Mucosa of gallbladder (tissue), 1 donor: ENCODE data around the gene GPR18. TPM values are rescaled to one million over a fixed set of nuclear protein-coding genes. Genes with fewer than 3 reads are reported as not detected.

ENCODE experiments used
- DNase-seq: peaks from one replicate; pipeline ENCODE4 v3.0.0-alpha.2; 2020; ENCODE audit warnings: low spot score
- total RNA-seq: library from RNA; stranded (reverse); gene quantifications from one replicate; pipeline ENCODE4 v1.2.1, GENCODE V29; 2021
- donor health status: DM: no; HTN: no; CAD: no.

Gene GPR18
- total RNA-seq, 1 donor from 2014 or later, result 0.37 TPM

DNA sequence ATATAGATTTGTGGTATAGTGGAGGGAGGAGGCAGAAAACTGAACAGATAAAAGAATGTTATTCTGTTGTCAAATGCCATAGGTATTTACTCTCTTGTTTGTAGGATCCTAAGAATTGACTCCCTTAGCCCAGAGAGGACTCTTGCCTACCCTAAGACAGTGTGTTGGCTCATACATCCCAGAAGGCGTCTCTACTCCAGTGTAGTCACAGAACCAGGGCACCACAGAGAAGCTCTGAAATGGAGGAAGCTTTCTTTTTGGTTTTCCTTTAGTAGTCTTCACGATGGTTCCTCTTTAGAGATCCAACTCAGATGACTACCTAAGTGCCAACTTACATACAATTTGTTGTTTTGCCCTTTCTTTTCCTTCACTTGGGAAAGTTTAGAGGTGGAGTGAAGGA is 35.0 kb upstream of the GPR18 start:
- DNase-seq, result no peak

DNA sequence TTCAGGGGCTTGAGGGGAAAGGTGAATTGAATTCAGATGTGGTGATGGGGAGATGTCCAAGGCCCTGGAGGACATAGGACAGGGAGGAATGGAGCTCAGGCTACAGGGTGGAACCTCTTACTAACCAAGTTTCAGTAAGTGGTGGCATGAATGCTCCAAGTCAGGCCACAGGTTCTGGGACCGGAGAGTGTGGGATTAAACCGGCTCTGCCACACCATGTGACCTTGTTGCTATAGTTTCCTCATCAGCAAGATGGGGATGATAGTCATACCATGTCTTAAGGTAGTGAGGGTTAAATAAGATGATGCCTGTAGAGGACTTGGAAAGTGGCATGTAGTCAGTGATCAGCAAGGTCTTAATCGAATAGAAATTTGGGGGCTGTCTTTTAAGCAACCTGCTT is 32.7 kb upstream of the GPR18 start:
- DNase-seq, result no peak

DNA sequence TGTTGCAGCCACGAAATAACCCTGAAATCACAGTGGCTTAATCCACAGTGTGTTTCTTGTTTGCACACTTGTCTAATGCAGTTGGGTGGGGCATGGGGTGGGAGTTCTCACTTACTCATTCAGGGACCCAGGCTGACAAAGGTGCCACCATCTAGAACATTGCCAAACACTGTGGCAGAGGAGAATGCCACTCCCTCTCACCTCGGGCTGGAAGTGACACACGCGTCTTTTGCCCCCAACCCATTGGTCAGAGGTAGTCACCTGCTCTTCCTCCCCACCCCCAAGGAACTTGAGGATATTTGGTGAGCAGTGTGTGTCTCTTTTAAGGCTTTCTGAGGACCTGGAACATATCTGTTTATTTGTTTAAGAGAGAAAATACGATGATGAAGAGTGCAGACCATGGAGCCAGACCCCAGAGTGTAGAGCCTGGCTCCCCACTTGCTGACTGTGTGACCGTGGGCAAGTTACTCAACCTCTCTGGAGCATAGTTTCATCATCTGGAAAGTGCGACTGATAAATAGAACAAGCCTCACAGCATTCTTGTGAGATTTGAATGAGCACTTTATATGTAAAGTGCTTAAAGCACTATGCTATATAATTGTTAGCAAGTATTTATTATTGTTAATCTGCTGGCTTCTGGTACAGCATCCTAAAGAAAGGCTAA is 31.6 kb upstream of the GPR18 start:
- no peak for DNase-seq

GRCh38 chr13:99289271-99289670 is 31.1 kb upstream of the GPR18 start:
- DNase-seq, result no peak

DNA sequence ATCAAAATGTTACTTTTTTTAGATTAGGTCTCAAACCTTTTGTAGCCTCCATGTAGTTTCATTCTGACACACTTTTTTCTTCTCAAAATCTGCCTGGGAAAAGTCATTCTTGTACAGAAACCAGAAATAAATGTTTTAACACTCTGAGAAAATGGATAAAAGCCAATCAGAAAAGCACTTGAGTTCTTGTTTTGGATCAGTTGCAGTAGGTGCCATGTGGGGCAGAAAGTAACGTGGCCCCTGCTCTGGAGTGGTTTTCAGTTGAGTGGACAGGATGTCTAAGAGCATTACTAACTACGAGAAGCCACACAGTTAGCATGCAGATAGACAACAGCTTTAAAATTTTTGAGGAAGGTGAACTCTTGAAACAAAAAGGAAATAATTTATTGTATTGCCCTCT is 29.9 kb upstream of the GPR18 start:
- no peak for DNase-seq

DNA sequence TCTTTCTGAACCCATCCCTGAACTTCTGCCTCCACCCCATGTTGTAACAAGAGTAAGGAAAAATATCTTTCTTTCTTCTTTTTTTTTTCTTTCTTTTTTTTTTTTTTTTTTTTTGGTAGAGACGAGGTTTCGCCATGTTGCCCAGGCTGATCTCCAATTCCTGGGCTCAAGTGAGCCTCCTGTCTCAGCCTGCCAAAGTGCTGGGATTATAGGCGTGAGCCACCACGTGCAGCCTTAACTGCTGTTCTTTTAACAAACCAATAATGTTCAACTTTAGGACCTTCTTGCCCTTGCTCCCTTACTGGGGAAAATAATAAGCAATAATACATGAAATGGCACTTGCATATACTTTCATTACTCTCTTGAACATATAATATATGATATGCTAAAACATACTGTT is 29.4 kb upstream of the GPR18 start:
- DNase-seq, result no peak

DNA sequence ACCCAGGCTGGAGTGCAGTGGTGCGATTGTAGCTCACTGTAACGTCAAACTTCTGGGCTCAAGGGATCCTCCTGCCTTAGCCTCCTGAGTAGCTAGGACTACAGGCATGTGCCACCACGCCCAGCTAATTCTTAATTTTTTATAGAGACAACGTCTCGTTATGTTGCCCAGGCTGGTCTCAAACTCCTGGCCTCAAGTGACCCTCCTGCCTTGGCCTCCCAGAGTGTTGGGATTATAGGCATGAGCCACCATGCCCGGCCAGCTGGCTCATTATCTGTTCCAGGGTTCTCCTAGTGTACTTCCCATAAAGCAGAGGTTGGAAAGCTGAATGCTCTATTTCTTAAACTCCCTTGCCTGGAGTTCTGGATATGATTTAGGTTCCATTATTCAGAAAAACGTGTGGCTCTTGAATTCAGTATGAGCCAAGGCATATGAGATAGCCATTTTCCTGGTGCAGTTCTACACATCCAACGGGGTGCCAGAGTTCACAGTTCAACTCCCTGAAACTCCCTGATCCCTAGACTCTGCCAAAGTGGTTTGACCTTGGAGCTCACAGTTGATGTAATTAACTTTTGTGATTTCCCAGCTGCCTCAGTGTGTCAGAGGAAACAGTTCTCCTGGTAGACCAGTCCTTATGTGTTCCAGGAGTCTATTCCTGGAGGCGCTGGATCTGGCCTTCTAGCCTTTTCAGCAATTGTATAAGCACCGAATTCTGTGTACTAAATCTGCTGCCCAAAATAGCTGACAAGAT is 27.4 kb upstream of the GPR18 start:
- no peak for DNase-seq

DNA sequence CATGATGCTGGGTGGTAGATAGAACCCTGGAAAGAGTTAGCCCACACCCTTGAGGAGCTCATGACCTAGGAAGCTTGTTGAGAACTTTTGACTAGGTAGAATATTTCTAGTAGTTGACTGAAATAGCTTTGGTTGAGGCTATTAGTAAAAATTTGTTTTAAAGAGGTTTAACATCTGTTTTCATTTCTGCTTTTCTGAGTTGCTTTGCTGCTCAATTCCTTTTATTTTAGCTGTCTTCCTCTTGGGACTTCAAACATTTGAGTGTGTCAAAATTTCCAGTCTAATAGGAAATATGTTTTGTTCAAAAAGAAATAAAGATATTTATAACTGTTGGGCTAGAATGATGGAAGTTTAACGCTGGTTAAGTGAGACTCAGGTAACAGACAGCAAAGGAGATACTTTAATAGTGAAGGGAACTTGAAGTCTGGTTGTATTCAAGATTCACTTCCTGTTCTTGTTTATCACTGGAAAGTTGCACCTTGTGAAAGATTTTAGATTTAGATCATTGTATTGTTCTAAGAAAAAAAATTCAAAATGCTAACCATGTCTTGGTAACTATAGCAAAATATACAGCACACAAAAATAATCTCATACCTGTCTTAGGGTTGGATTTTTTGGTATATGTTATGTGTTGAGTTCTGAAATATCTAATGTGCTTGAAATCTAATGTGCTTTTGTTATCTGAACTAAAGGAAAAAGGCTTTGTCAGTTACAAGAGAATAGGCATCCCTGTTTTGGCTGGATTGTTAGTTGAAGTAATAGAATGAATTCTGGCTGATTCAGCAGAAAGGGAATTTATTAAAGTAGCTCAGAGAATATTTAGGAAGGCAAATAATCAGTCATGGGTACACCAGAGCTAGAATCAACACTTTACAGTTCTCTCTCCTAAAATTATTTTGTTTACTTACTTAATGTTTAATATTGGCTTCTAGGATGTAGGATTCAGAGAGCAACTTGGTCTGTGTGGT is 24.4 kb upstream of the GPR18 start:
- no peak for DNase-seq

GRCh38 chr13:99281811-99282263 is 23.7 kb upstream of the GPR18 start:
- peak; percentile 51 for DNase-seq

DNA sequence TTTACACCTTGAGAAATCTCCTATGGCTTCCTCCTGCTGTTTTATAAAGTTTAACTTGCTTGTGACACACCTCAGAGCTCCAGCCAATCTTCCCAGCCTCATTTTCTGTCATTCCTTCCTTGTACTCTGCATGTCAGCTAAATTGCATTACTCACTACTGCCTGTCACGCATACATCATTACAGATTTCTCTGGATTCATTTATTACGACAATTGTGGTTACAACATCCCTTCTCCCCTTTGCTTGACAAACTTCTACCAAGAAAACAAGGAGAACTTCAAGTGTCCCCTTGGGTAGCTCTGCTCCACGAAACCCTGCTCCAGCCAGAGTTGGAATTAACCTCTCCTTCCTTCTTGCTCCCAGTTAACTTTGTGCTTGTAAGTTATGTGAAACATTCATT is 22.0 kb upstream of the GPR18 start:
- DNase-seq, result no peak

- DNase-seq, result no peak
Observed at GRCh38 chr13:99279637-99280036, 21.5 kb upstream of the GPR18 start.

DNA sequence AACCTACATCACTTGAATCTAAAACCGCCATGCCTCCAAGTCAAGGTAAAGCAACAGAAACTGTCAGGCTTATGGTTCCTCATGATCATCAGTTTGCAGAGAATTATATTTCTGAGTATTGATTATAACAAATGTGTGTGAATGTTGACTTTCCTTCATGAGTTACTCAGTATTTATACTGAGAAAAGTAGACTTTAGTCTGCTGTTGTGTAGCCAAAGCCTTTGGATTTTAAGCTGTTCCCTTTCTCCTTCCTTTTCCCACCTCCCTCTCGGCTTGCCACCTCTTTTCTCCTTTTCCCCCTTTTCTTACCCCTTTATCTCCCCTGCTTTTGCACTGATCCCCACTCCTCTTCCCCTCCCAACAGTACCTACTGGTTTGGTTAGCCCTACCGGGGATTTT is 20.7 kb upstream of the GPR18 start:
- DNase-seq, result no peak

DNA sequence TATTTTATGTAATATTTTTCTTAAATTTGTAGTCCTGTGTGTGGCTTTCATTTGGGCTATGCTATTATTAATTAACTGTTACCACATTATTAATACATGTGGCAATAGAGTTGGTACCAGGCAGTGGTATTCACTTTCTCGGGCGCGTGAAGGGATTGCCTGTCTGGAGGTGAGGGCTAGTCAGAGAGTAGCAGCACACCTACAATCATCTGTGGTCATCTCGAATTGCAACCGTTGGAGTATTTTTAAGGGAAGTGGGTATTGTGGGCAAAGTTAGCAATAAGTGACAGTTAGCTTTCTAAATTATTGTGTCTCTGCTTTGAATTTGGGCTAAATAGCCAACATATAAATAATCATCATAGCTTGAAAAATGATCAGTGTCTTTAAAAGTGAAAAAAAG is 20.0 kb upstream of the GPR18 start:
- DNase-seq, result no peak

- DNase-seq, result no peak
Observed at GRCh38 chr13:99277629-99278028, 19.4 kb upstream of the GPR18 start.

- no peak for DNase-seq
Observed at GRCh38 chr13:99276706-99277105, 18.5 kb upstream of the GPR18 start.

- DNase-seq, result no peak
Observed at GRCh38 chr13:99275093-99275469, 16.9 kb upstream of the GPR18 start.

GRCh38 chr13:99273128-99273527 is 14.9 kb upstream of the GPR18 start:
- no peak for DNase-seq

GRCh38 chr13:99272481-99272880 is 14.3 kb upstream of the GPR18 start:
- DNase-seq, result no peak

DNA sequence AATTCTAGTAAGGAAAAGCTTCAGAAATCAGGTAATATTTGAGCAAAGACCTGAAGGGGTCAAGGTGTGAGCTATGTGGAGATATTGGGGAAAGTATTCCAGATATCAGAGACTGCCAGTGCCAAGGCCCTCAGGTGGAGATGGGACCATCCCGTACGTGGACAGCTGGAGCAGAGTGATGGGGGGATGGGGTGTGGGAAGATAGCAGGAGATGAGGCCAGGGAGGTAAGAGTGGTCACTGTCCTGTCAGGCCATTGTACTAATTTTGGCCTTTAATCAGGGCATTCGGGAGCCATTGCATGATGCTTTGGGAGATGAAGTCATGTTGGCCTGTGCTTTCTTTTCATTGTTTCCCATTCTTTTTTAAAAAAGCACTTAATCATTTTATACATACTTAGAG is 13.1 kb upstream of the GPR18 start:
- no peak for DNase-seq

- DNase-seq, result no peak
Observed at GRCh38 chr13:99270518-99270917, 12.3 kb upstream of the GPR18 start.

DNA sequence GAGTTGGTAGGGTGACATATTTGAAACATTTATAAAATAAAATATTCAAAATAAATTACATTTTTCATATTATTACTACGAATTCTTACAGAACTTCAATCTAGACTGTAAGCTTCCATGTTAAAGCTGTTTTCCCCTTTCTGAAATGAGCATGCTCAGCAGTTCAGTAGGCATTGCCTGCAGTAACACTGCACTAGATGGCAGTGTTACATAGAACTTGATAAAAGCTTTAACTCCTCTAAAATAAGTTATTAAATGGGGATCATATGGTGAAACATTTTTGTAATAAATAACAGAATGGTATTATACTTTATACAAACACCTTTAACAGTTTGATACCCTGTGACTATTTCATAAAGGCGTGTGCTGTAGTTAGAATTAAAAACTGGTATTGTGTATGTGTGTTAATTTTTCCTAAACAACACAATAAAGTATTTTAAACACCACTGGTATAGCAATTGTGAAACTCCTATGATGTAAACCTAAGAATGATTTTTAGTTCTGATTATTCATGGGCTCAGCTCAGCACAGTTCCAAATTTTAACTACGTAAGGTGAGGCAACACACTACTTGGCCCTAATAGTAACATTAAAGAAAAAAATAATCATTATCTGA is 11.6 kb upstream of the GPR18 start:
- DNase-seq, result no peak

DNA sequence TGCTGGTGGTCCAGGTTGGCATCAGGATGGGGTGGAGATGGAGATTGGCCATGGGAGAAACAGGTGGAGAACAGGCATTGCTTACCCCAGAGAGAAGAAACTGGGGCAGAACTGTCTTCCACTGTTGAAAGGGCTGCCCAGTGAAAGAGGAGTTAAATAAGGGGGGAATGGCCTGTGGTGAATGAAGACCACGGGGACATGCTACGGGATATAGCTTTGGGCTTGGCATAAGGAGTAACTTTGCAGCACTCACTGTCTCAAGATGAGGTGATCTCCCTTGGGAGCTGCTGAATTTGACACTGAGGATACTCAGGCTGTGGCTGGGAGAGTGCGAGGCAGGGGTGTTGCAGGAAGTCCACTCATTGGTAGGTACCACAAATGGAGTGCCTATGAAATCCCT is 10.6 kb upstream of the GPR18 start:
- no peak for DNase-seq
